ENCODE measurements around the gene FGF8.

Gene FGF8

DNA sequence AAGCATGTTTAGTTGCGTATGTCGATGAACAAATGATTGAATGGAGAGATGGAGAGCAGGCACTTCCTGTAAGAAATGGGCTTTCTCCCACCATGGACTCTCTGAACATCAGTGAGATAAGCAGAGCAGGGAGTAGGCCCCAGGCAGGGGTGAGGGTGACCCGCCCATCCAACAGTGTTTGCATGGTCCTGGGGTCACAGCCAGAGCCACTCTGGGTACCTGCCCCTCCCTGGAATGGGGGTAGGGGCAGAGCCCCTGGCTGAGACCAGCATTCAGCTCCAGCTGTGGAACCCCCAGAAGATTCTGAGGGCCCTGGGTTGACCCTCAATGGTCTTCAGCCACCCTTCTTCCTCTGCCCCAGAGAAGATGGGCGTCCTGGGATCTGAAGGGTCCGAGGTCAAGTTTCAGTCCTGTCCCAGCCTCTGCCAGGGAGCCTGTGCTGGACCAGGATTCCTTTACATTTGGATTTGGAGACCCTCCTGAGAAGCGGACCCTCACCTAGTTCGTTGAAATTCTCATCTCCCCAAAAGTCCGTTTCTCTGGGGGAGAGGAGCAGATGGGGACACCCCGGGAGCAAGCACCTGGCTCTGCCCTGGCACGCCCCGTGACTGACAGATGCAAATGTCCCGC is 2.4 kb upstream of the FGF8 start:
- H3K4me3 ChIP-seq, result peak overlapping the region; percentile 70
- TF ChIP-seq, protein P1, sequence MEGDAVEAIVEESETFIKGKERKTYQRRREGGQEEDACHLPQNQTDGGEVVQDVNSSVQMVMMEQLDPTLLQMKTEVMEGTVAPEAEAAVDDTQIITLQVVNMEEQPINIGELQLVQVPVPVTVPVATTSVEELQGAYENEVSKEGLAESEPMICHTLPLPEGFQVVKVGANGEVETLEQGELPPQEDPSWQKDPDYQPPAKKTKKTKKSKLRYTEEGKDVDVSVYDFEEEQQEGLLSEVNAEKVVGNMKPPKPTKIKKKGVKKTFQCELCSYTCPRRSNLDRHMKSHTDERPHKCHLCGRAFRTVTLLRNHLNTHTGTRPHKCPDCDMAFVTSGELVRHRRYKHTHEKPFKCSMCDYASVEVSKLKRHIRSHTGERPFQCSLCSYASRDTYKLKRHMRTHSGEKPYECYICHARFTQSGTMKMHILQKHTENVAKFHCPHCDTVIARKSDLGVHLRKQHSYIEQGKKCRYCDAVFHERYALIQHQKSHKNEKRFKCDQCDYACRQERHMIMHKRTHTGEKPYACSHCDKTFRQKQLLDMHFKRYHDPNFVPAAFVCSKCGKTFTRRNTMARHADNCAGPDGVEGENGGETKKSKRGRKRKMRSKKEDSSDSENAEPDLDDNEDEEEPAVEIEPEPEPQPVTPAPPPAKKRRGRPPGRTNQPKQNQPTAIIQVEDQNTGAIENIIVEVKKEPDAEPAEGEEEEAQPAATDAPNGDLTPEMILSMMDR (IDR thresholded peaks at IDR 0.05), result no peak
- H3K27ac ChIP-seq, result no peak overlapping the region
- DNase-seq (ENCODE audit: low spot score), result peak; percentile 67

DNA sequence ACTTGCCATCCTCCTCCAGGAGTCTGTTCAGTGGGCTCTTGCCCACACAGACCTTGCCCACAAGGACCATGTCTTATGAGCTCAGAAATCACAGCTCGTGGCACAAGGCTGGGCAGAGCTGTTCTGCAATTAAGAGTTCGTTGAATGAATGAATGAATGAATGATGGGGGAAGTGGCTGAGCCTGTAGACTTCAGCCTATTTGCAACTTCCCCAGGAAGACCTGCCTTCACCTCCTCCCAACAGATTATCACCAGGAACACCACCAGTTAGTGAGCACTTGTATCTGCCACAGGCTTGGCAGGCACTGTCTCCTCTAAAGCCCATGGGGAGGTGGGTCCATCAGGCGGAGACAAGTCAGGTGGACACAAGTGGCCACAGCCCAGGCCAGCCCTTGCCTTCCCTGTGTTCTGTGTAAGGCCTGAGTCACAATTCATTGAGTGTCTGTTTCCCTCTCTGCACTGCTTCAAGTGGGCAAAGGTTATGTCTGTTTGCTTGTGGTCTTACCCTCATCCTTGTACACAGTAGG is 1.8 kb upstream of the FGF8 start:
- no peak overlapping the region for H3K4me3 ChIP-seq
- TF ChIP-seq, protein P1 (IDR thresholded peaks at IDR 0.05), result no peak
- peak; percentile 57 for DNase-seq (ENCODE audit: low spot score)
- H3K27ac ChIP-seq, result no peak overlapping the region

DNA sequence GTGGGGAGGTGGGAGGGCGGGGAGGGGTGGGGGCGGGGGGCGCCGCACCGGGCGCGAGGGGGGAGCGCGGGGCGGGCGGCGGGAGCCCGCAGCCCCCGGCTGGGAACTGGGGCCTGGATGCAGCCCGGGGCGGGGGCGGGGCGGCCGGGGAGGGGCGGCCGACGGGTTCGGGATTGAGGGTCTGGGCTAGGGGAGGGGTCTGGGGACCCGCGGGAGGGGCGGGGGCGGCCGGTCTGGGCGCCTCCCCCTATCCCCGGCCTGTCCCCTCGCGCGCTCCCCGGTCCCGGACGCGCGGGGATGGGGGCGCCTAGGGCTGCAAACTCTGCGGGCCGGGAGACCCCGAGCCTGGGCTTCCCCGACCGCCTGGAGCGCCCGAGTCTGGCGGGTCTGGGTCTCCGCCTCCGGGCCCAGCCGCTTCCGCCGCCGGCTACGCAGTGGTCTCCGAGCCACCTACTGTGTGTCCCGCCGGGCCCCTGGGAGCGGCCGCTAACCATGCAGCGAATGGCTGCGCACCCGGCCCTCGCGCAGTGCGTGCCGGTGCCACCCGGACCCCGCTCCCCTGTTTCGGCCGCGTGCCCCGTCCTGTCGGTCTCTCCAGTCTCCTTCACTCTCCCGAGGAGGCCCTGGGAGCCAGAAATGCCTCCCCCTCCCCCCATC is 375 bp upstream of the FGF8 start:
- DNase-seq (ENCODE audit: low spot score), result peak; percentile 46
- no peak overlapping the region for H3K27ac ChIP-seq
- H3K4me3 ChIP-seq, result peak overlapping the region; percentile 68
- TF ChIP-seq, protein P1 (IDR thresholded peaks at IDR 0.05), result no peak

DNA sequence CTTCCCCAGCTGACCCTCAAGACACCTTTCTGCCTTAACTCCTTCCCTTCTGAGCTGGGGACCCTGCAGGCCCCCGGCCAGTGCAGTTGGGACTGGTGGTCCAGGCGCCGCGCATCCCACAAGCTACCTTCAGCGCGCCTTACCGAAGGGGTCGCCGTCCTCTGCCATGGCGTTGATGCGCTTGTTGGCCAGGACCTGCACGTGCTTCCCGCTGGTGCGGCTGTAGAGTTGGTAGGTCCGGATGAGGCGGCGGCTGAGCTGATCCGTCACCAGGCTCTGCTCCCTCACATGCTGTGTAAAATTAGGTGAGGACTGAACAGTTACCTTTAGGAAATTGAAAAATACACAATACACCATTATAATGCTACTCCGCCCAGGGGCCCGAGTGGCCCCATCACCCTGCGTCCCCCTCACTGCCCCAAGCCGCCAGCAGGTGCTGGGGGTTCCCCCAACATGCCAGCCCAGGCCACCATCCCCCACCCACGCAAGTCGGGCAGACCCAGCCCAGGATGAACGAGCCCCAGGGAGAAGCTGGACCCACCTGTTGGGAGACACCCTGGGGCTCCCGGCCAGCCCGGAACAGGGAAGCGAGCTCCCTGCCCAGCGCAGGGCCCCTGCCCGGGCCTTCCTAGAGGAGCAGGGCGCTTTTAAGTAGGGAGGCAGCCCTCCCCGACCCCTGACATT is 1.2 kb downstream of the FGF8 start:
- TF ChIP-seq, protein P1 (IDR thresholded peaks at IDR 0.05), result no peak
- Histone ChIP-seq H3K27ac (no peak overlapping the region), H3K4me3 (no peak overlapping the region)
- DNase-seq (ENCODE audit: low spot score), result peak; percentile 61

DNA sequence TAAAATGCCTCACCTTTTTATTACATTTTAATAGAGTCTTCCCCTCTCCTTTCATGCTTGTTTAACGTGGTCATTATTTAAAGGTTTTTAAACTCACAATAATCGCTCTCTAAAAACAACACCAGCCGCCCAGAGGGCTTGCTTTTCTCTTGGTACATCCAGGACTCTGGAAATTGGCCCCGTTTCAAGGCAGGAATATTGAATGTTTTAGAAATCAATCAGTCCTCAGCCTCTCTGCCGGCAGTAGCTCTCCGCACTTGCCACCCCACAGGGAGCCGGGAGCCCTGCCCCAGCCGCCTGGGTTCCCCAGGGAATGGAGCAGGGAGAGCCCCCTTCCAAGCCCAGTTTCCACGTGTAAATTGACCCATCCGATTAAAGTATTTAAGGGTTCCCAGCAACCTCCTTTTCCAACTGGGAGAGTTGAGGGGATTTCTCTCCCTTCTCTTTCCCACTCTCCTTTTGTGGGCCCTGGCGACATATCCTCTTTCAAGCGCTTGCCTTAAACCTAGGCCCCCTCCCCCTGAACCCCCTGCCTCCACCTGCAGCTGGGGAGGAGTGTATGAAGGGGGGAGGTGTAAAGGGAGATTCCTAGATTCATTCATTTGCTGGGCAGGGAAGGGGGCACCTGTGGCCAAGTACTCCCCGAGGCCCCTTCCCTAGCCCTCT is 1.9 kb downstream of the FGF8 start:
- TF ChIP-seq, protein P1 (IDR thresholded peaks at IDR 0.05), result no peak
- Histone ChIP-seq H3K27ac (no peak overlapping the region), H3K4me3 (no peak overlapping the region)
- peak; percentile 41 for DNase-seq (ENCODE audit: low spot score)

DNA sequence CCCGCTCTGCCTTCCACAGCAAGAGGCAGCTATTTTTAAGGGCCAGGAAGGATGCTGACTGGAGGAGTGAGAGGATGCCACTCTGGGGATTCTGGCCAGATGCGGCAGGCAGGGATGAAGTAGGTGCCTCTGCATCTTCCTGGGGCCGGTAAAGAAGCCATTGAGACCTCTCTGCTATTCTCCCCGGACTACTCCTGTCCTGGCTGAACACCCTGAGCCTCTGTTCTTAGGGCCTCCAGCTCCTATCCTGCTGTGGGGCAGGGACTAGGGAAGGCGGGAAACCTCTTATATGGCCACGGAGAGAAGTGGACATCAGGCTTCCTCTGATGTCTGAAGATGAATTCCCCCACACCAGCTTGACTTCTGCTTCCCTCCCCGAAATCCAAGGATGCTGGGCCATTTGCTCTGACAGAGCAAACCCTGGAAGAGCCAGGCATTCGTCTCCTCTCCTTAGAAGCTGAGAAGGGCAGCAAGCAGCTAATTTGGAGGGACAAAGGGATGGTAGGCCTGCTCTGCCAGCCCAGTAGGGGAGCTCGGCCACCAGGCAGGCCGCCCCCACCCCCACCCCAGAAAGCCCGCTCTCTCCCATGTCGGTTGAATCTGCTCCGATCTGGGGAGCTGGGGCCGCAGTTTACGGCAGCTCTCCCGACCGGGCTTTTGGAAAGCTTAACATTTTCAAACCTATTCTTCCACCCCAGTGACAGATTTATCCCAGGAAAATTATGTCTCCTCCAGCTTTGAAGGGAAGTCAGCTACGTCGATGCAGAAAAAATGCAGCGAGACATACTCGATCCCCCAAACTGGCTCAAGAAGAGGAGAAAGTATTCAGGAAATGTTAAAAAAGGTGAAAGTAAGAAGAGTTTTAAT is 2.8 kb downstream of the FGF8 start:
- Histone ChIP-seq H3K4me3 (no peak overlapping the region), H3K27ac (no peak overlapping the region)
- DNase-seq (ENCODE audit: low spot score), result peak; percentile 61
- TF ChIP-seq, protein P1 (IDR thresholded peaks at IDR 0.05), result no peak

Data from coronary artery (tissue), 2 donors.